Mesendoderm (in vitro differentiated cells): Measurements from ENCODE around the gene ARHGAP15.

ENCODE experiments used
- DNase-seq: peaks from one replicate; pipeline ENCODE4 v3.0.0; 2013
- H2AK5ac ChIP-seq: 2 replicates; pipeline ENCODE4 v1.6.1; 2013; ENCODE audit warnings: low read length, inconsistent platforms
- H2BK120ac ChIP-seq: 2 replicates; pipeline ENCODE4 v1.6.1; 2013; ENCODE audit warnings: low read depth, mild to moderate bottlenecking, low read length, moderate library complexity, mixed read lengths
- H2BK15ac ChIP-seq: replicated peaks from 2 replicates; pipeline ENCODE4 v1.6.1; 2013; ENCODE audit warnings: low read depth, mild to moderate bottlenecking, moderate library complexity
- H2BK5ac ChIP-seq: 2 replicates; pipeline ENCODE4 v1.6.1; 2013; ENCODE audit warnings: low read length, inconsistent platforms
- H3K18ac ChIP-seq: 2 replicates; pipeline ENCODE4 v1.6.1; 2013; ENCODE audit warnings: mild to moderate bottlenecking, low read length, mixed read lengths
- H3K23ac ChIP-seq: one replicate; pipeline ENCODE4 v1.6.1; 2013; ENCODE audit warnings: low read length
- H3K27ac ChIP-seq: 2 replicates; pipeline ENCODE4 v1.5.1; 2013; ENCODE audit warnings: low read depth, mild to moderate bottlenecking, inconsistent platforms, low read length, moderate library complexity
- H3K27me3 ChIP-seq: 2 replicates; pipeline ENCODE4 v1.6.1; 2013; ENCODE audit warnings: low read length, control low read depth, mild to moderate bottlenecking, inconsistent platforms; ENCODE audit not compliant: insufficient read depth, poor library complexity
- H3K36me3 ChIP-seq: 2 replicates; pipeline ENCODE4 v1.6.1; 2013; ENCODE audit warnings: low read length, inconsistent platforms; ENCODE audit not compliant: control insufficient read depth, insufficient read depth
- H3K4ac ChIP-seq: one replicate; pipeline ENCODE4 v1.6.1; 2013; ENCODE audit warnings: low read depth, mild to moderate bottlenecking, low read length, moderate library complexity
- H3K4me1 ChIP-seq: 2 replicates; pipeline ENCODE4 v1.6.1; 2013; ENCODE audit warnings: low read depth, low read length, inconsistent platforms; ENCODE audit not compliant: control insufficient read depth
- H3K4me2 ChIP-seq: 2 replicates; pipeline ENCODE4 v1.6.1; 2013; ENCODE audit warnings: low read length
- H3K4me3 ChIP-seq: 2 replicates; pipeline ENCODE4 v1.5.1; 2013; ENCODE audit warnings: mild to moderate bottlenecking, low read length
- H3K56ac ChIP-seq: one replicate; pipeline ENCODE4 v1.6.1; 2013; ENCODE audit warnings: low read length
- H3K79me1 ChIP-seq: 2 replicates; pipeline ENCODE4 v1.6.1; 2013; ENCODE audit warnings: low read length, inconsistent platforms
- H3K79me2 ChIP-seq: 2 replicates; pipeline ENCODE4 v1.6.1; 2013; ENCODE audit warnings: mild to moderate bottlenecking, low read length; ENCODE audit not compliant: control insufficient read depth, insufficient read depth
- H3K9ac ChIP-seq: 2 replicates; pipeline ENCODE4 v1.6.1; 2013; ENCODE audit warnings: low read length, inconsistent platforms
- H4K5ac ChIP-seq: one replicate; pipeline ENCODE4 v1.6.1; 2013; ENCODE audit warnings: low read length
- H4K8ac ChIP-seq: one replicate; pipeline ENCODE4 v1.6.1; 2013; ENCODE audit warnings: low read depth, mild to moderate bottlenecking, control low read depth, low read length, moderate library complexity
- WGBS: extraction: QIAGEN DNeasy Blood & Tissue Kit; methylation state at CpG from one replicate; pipeline ENCODE4 v1.1.7; 2013; ENCODE audit warnings: low lambda C conversion rate, missing lambda C conversion rate; ENCODE audit not compliant: insufficient coverage; ENCODE audit errors: extremely low coverage; 5-methylcytosine and 5-hydroxymethylcytosine counted together

ARHGAP15 gene

DNA sequence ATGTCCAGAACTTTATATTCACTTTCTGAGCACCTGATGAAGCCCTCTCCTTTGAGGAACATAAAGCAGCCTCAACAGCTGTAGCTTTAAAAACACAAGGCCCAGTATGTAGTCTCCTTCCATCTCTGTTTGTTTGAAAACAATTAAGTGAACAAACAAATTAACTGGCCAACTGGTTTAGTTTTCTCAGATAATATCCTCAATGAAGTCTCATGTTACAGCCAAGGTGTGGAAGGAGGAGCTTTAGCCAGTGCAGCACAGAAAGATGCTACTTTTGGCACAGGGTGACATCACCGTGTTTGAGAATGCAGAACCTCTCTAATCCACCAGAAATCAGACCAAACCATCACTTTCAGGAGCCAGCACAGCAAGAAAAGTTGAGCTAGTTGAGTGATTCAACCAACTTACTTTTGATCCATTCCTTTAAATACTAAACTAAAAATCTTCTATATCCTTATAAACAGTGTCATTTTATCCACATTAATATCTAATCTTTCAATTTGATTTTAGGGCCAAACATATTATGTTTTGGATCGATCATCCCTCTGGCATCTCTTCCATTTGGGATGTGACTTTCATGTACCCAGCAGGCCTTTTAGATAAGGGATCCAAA is 488.7 kb downstream of the ARHGAP15 start:
- Histone ChIP-seq H3K27ac (no peak overlapping the region), H3K79me1 (no peaks in the 10 kb centered on the region), H3K4me2 (no peak overlapping the region), H3K4me3 (no peak overlapping the region), H4K8ac (no peak overlapping the region), H3K9ac (no peak overlapping the region), H3K27me3 (no peaks in the 10 kb centered on the region), H3K4ac (no peak overlapping the region), H3K56ac (no peak overlapping the region), H3K36me3 (no peaks in the 10 kb centered on the region), H3K23ac (no peak overlapping the region), H3K4me1 (no peaks in the 10 kb centered on the region), H3K18ac (no peak overlapping the region), H2BK15ac (no peak overlapping the region), H2BK5ac (no peak overlapping the region), H4K5ac (no peak overlapping the region), H2AK5ac (no peak overlapping the region), H3K79me2 (no peaks in the 10 kb centered on the region), H2BK120ac (no peak overlapping the region)
- no CpG with 5 or more reads among the region's 2 CpGs for WGBS
- DNase-seq, result no peak

GRCh38 chr2:143622106-143622505 is 492.9 kb downstream of the ARHGAP15 start:
- Histone ChIP-seq H2BK15ac (no peak overlapping the region), H3K9ac (no peak overlapping the region), H3K4ac (no peak overlapping the region), H2AK5ac (no peak overlapping the region), H3K79me1 (no peaks in the 10 kb centered on the region), H3K23ac (no peak overlapping the region), H2BK120ac (no peak overlapping the region), H3K4me3 (no peak overlapping the region), H3K36me3 (no peaks in the 10 kb centered on the region), H4K5ac (no peak overlapping the region), H3K27ac (no peak overlapping the region), H3K56ac (no peak overlapping the region), H2BK5ac (no peak overlapping the region), H4K8ac (no peak overlapping the region), H3K4me2 (no peak overlapping the region), H3K79me2 (no peaks in the 10 kb centered on the region), H3K18ac (no peak overlapping the region), H3K27me3 (no peaks in the 10 kb centered on the region), H3K4me1 (no peaks in the 10 kb centered on the region)
- no peak for DNase-seq
- no CpG with 5 or more reads among the region's 2 CpGs for WGBS

DNA sequence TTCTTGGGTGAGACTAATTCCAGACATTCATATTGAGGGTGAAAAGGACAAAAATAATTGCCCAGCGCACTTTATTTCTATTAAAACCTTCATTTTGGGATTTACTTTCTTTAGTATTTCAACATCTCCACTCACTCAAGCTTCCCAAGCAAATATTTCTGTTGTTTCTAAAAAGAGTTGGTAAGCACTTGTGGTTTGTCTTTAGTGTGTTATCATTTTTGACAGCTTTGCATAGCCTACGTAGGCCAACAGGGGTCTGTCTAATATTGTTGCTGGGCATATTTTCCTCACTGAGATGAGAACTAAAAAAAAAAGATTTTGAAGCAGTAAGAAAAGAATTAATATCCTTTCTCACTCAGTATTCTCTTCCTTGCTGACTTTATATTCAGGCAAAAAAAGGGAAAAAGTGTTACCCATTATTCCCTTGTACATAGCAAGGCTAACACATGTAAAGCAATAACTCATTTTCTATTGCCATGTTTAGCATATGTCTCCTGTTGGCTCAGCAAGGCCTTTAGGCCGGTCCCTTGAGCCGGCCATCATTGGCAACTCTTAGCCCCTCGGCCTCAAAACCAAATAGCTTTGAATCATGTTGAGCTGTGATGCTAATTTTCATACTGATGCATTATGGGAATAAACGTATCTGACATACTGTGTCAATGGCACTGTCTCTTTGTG is 494.2 kb downstream of the ARHGAP15 start:
- Histone ChIP-seq H2BK5ac (no peak overlapping the region), H4K8ac (no peak overlapping the region), H3K9ac (no peak overlapping the region), H3K4me2 (no peak overlapping the region), H3K18ac (no peak overlapping the region), H2BK15ac (no peak overlapping the region), H3K4me3 (no peak overlapping the region), H3K27me3 (no peaks in the 10 kb centered on the region), H3K4me1 (no peaks in the 10 kb centered on the region), H3K79me2 (no peaks in the 10 kb centered on the region), H2BK120ac (no peak overlapping the region), H3K36me3 (no peaks in the 10 kb centered on the region), H3K56ac (no peak overlapping the region), H3K79me1 (no peaks in the 10 kb centered on the region), H3K27ac (no peak overlapping the region), H4K5ac (no peak overlapping the region), H3K4ac (no peak overlapping the region), H2AK5ac (no peak overlapping the region), H3K23ac (no peak overlapping the region)
- no peak for DNase-seq
- WGBS, result no CpG with 5 or more reads among the region's 6 CpGs

GRCh38 chr2:143623909-143624260 is 494.7 kb downstream of the ARHGAP15 start:
- Histone ChIP-seq H2BK120ac (no peak overlapping the region), H2AK5ac (no peak overlapping the region), H3K18ac (no peak overlapping the region), H3K27me3 (no peaks in the 10 kb centered on the region), H3K27ac (no peak overlapping the region), H3K4me1 (no peaks in the 10 kb centered on the region), H3K4me2 (no peak overlapping the region), H2BK15ac (no peak overlapping the region), H3K23ac (no peak overlapping the region), H3K4me3 (no peak overlapping the region), H2BK5ac (no peak overlapping the region), H3K79me1 (no peaks in the 10 kb centered on the region), H3K36me3 (no peaks in the 10 kb centered on the region), H4K8ac (no peak overlapping the region), H3K4ac (no peak overlapping the region), H4K5ac (no peak overlapping the region), H3K56ac (no peak overlapping the region), H3K9ac (no peak overlapping the region), H3K79me2 (no peaks in the 10 kb centered on the region)
- no CpG with 5 or more reads among the region's 8 CpGs for WGBS
- DNase-seq, result no peak

GRCh38 chr2:143629340-143629739 is 500.1 kb downstream of the ARHGAP15 start:
- H3K4me1 ChIP-seq, result no peaks in the 10 kb centered on the region
- no peak overlapping the region for H2AK5ac ChIP-seq
- H4K5ac ChIP-seq, result no peak overlapping the region
- no peak overlapping the region for H3K18ac ChIP-seq
- H4K8ac ChIP-seq, result no peak overlapping the region
- H3K4ac ChIP-seq, result no peak overlapping the region
- H3K56ac ChIP-seq, result no peak overlapping the region
- H3K79me1 ChIP-seq, result no peaks in the 10 kb centered on the region
- H3K23ac ChIP-seq, result no peak overlapping the region
- no peaks in the 10 kb centered on the region for H3K27me3 ChIP-seq
- H3K79me2 ChIP-seq, result no peaks in the 10 kb centered on the region
- no peak for DNase-seq
- H3K4me2 ChIP-seq, result no peak overlapping the region
- no peaks in the 10 kb centered on the region for H3K36me3 ChIP-seq
- H3K27ac ChIP-seq, result no peak overlapping the region
- no peak overlapping the region for H2BK15ac ChIP-seq
- H2BK5ac ChIP-seq, result no peak overlapping the region
- no peak overlapping the region for H2BK120ac ChIP-seq
- H3K4me3 ChIP-seq, result no peak overlapping the region
- no peak overlapping the region for H3K9ac ChIP-seq
